ENCODE data around the gene SFXN1.

Gene SFXN1

DNA sequence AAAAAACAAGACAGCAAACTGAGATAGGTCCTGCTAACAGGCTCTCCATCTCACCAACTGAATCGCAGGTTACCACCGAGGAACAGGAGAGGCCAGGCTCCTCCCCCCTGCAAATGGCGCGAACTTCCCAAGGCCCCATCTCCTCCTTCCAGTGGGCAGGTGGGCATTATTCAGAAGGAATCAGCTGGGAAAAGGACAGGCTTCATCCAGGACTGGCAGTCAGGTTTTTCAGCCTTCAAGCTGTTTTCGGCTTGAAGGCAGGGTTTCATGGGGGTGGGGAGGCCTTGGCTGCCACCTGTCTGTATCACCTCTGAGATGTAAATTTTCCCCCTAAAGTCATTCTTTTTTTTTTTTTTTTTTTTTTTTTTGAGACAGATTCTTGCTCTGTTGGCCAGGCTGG lies 79.4 kb downstream of the SFXN1 start:
- Mint-ChIP-seq H3K27me3 (peaks cover 21% of the 10 kb centered on the region), H3K9me3 (no peaks in the 10 kb centered on the region), H3K27ac (no peak overlapping the region), H3K4me3 (no peak overlapping the region), H3K36me3 (no peaks in the 10 kb centered on the region), H3K4me1 (no peaks in the 10 kb centered on the region)
- no peak for ATAC-seq

DNA sequence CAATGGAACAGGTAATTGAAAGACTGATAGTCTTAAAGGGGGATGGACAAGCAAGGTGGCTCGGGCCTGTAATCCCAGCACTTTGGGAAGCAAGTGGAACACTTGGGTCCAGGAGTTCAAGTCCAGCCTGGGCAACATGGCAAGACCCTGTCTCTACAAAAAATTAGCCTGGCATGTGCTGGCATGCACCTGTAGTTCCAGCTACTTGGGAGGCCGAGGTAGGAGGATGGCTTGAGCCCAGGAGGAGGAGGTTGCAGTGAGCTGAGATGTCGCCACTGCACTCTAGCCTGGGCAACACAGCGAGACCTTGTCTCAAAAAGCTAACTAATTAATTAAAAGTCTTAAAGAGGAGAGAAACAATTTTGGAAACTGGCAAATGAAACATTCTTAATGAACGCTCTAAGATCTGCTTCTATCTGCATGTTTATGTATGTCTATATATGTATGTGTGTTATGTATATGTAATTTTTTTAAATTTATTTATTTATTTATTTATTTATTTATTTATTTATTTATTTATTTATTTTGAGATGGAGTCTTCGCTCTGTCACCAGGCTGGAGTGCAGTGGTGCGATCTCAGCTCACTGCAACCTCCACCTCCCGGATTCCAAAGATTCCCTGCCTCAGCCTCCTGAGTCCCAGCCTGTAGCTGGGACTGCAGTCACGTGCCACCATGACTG lies 80.6 kb downstream of the SFXN1 start:
- H3K4me1 Mint-ChIP-seq: no peaks in the 10 kb centered on the region
- H3K4me3 Mint-ChIP-seq: no peak overlapping the region

GRCh38 chr5:175560011-175560410 lies 81.7 kb downstream of the SFXN1 start:
- Mint-ChIP-seq H3K4me3 (no peak overlapping the region), H3K27ac (no peak overlapping the region), H3K27me3 (no peaks in the 10 kb centered on the region), H3K36me3 (no peaks in the 10 kb centered on the region), H3K9me3 (no peaks in the 10 kb centered on the region), H3K4me1 (no peaks in the 10 kb centered on the region)
- no peak for ATAC-seq

More for the DNA sequence above, 80.6 kb downstream of the SFXN1 start:
- Mint-ChIP-seq H3K27ac (no peak overlapping the region), H3K36me3 (no peaks in the 10 kb centered on the region), H3K9me3 (no peaks in the 10 kb centered on the region), H3K27me3 (peaks cover 10% of the 10 kb centered on the region)
- no peak for ATAC-seq

- Mint-ChIP-seq H3K4me3 (no peak overlapping the region), H3K27me3 (no peaks in the 10 kb centered on the region)
Observed at GRCh38 chr5:175561085-175561484, 82.7 kb downstream of the SFXN1 start.

GRCh38 chr5:175564716-175565115 lies 86.4 kb downstream of the SFXN1 start:
- Mint-ChIP-seq H3K4me3 (no peak overlapping the region), H3K4me1 (no peaks in the 10 kb centered on the region), H3K36me3 (no peaks in the 10 kb centered on the region), H3K27me3 (peaks cover 14% of the 10 kb centered on the region), H3K9me3 (no peaks in the 10 kb centered on the region), H3K27ac (no peak overlapping the region)
- no peak for ATAC-seq

More at GRCh38 chr5:175561085-175561484, 82.7 kb downstream of the SFXN1 start:
- Mint-ChIP-seq H3K4me1 (no peaks in the 10 kb centered on the region), H3K9me3 (no peaks in the 10 kb centered on the region), H3K27ac (no peak overlapping the region), H3K36me3 (no peaks in the 10 kb centered on the region)
- no peak for ATAC-seq

DNA sequence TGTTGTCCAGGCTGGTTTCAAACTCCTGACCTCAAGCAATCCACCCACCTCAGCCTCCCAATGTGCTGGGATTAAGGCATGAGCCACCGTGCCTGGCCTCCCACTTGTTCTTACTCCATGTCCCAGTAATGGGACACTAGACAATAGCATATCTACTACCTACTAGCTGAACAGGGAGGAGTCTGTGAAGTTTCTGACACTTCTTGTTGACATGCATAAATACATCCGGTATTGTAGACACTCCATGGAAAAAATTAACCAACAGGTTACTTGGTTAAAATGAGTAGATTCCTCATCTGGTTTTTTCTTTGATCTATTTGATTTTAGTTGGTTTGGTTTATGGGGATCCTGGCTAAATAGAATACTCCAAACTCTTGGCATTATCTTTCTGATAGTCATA lies 88.3 kb downstream of the SFXN1 start:
- H3K27ac Mint-ChIP-seq: no peak overlapping the region
- peaks cover 21% of the 10 kb centered on the region for H3K27me3 Mint-ChIP-seq
- no peaks in the 10 kb centered on the region for H3K4me1 Mint-ChIP-seq
- H3K4me3 Mint-ChIP-seq: no peak overlapping the region
- ATAC-seq: no peak
- H3K36me3 Mint-ChIP-seq: no peaks in the 10 kb centered on the region
- no peaks in the 10 kb centered on the region for H3K9me3 Mint-ChIP-seq

DNA sequence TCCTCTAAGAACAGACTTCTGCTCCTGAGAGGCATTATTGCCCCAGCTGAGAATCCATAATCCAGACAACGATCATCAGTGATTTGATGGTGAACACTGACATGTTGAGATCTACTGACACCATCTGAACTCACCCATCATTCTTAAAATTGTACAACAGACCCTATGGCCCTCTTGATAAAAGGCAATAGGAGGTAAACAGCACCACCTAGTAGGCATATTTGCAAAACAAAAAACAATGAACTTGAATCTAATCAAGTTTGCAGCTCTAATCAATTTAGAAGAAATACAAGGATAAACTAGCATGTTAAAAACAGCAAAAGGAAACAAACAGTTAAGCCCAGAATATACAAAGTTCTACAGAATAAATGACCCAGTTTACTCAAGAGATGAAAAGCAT lies 89.6 kb downstream of the SFXN1 start:
- Mint-ChIP-seq H3K9me3 (no peaks in the 10 kb centered on the region), H3K36me3 (no peaks in the 10 kb centered on the region), H3K27ac (no peak overlapping the region), H3K4me3 (no peak overlapping the region), H3K4me1 (no peaks in the 10 kb centered on the region), H3K27me3 (peaks cover 21% of the 10 kb centered on the region)
- ATAC-seq: no peak

DNA sequence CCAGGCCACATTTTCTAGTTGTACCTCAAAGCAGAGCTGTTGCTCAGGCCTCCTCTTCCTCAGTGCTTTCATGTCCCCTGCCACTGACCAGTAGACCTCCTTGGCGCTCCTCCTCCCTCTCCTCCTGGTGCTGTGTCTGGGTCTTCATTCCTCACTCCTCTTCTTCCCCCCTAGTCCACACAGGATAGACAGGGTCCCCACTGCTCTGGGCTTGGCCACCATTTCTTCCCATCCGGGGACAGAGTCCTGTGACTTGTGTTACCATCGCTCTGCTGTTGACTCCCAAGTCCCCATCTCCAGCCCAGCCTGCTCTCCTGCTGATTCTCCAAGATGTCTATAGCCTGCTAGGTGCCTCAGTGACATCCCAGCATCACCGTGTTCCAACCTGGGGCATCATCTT lies 91.3 kb downstream of the SFXN1 start:
- ATAC-seq: no peak
- Mint-ChIP-seq H3K27me3 (peaks cover 34% of the 10 kb centered on the region), H3K4me1 (no peaks in the 10 kb centered on the region), H3K4me3 (no peak overlapping the region), H3K36me3 (no peaks in the 10 kb centered on the region), H3K9me3 (no peaks in the 10 kb centered on the region), H3K27ac (no peak overlapping the region)

GRCh38 chr5:175572886-175573285 lies 94.5 kb downstream of the SFXN1 start:
- H3K4me1 Mint-ChIP-seq: no peaks in the 10 kb centered on the region
- ATAC-seq: no peak
- peaks cover 59% of the 10 kb centered on the region for H3K27me3 Mint-ChIP-seq
- H3K4me3 Mint-ChIP-seq: no peak overlapping the region
- H3K36me3 Mint-ChIP-seq: no peaks in the 10 kb centered on the region
- H3K9me3 Mint-ChIP-seq: no peaks in the 10 kb centered on the region
- H3K27ac Mint-ChIP-seq: no peak overlapping the region

DNA sequence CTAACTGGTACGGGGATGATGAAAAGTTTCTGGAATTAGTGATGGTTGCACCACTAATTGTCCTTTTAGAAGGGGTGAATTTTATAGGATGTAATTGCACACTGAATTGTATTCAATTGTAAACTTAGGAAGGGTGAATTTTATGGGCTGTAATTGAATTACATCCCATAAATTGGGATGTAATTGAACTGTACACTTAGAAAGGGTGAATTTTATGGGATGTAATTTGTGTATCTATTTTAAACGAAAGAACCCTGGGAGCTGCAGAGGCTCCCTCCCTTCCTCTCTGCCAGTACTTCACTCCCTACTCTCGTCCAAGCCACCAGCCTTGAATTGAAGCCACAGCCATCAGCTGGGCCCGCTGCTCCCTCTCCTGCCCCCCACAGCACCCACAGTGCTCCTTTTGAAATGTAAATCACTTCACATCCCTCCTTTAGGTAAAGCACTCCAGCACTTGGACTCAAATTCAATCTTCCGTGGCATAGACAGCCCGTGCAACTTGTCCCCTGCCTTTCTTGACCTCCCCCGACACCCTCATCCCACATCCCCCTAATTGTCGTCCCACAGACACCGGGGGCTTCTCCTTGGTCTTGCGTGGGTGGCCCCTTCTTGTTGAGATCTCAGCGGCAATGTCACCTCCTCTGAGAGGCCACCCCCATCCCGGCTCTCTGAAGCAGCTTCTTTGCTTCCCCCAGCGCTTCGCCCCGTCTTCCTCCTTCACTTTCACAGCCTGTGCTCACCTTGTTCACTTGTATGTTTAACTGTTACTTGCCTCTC lies 95.3 kb downstream of the SFXN1 start:
- Mint-ChIP-seq H3K27ac (no peak overlapping the region), H3K27me3 (peaks cover 54% of the 10 kb centered on the region), H3K4me1 (no peaks in the 10 kb centered on the region), H3K4me3 (no peak overlapping the region), H3K9me3 (no peaks in the 10 kb centered on the region), H3K36me3 (no peaks in the 10 kb centered on the region)
- ATAC-seq: no peak

- ATAC-seq: no peak
- peaks cover 43% of the 10 kb centered on the region for H3K27me3 Mint-ChIP-seq
- H3K36me3 Mint-ChIP-seq: no peaks in the 10 kb centered on the region
- H3K9me3 Mint-ChIP-seq: no peaks in the 10 kb centered on the region
- H3K4me3 Mint-ChIP-seq: no peak overlapping the region
- no peaks in the 10 kb centered on the region for H3K4me1 Mint-ChIP-seq
- no peak overlapping the region for H3K27ac Mint-ChIP-seq
Observed at GRCh38 chr5:175575301-175575700, 96.9 kb downstream of the SFXN1 start.

DNA sequence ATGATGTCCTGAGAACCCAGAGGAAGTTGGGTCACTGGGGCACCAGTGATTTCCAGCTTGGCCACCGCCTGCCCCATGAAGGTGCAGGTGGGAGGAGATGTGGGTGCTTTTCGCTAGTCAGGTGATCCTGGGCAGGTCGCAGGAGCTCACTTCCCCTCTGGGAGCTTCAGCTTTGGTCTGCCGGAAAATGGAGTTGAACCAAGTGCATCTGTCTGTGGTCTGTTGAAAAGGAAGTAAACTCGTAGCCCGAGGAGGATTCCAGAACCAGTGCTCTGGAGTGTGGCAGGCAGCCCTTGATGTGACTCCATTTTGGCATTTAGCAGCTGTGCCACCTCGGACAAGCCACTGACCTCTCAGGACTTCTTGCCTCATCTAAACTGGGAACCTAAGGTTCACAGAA lies 97.7 kb downstream of the SFXN1 start:
- Mint-ChIP-seq H3K27me3 (peaks cover 42% of the 10 kb centered on the region), H3K27ac (no peak overlapping the region), H3K4me1 (no peaks in the 10 kb centered on the region), H3K36me3 (no peaks in the 10 kb centered on the region), H3K9me3 (no peaks in the 10 kb centered on the region), H3K4me3 (no peak overlapping the region)
- no peak for ATAC-seq

GRCh38 chr5:175576591-175576990 lies 98.2 kb downstream of the SFXN1 start:
- Mint-ChIP-seq H3K36me3 (no peaks in the 10 kb centered on the region), H3K4me1 (no peaks in the 10 kb centered on the region), H3K9me3 (no peaks in the 10 kb centered on the region), H3K27me3 (peaks cover 42% of the 10 kb centered on the region), H3K4me3 (no peak overlapping the region), H3K27ac (no peak overlapping the region)
- ATAC-seq: no peak

Measured in stimulated activated memory B cell treated with anti-CD40 and anti-IgM and Interleukin-4, amounts not matched to agents 10 μg/mL and 1 μg/mL and 100 μg/mL, for 72 hours (primary cell).